GM18499 (cell line): ENCODE measurements around the gene TARS3.

Source experiments
- ATAC-seq: cut with Tn5 transposase; IDR thresholded peaks from one replicate; pipeline ENCODE4 v1.9.1; 2021; ENCODE audit warnings: moderate number of reproducible peaks; ENCODE audit not compliant: insufficient read depth, unreplicated experiment

TARS3 gene

DNA sequence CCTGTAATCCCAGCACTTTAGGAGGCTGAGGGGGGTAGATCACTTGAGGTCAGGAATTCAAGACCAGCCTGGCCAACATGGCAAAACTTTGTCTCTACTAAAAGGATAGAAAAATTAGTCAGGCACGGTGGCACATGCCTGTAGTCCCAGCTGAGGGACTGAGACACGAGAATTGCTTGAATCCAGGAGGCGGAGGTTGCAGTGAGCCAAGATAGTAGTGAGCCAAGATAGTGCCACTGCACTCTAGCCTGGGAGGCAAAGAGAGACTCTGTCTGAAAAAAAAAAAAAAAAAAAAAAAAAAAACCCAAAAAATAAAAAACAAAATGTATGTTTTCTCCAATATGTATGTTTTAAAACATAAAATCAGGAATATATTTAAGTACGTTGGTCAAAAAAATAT is 16.3 kb downstream of the TARS3 start:
- ATAC-seq, result no peak

- ATAC-seq, result no peak
Observed at GRCh38 chr15:101702077-101702476, 22.2 kb downstream of the TARS3 start.

- ATAC-seq, result no peak
Observed at GRCh38 chr15:101698314-101698713, 26.0 kb downstream of the TARS3 start.

- ATAC-seq, result no peak
Observed at GRCh38 chr15:101697488-101697887, 26.8 kb downstream of the TARS3 start.

- ATAC-seq, result no peak
Observed at GRCh38 chr15:101696829-101697228, 27.4 kb downstream of the TARS3 start.

DNA sequence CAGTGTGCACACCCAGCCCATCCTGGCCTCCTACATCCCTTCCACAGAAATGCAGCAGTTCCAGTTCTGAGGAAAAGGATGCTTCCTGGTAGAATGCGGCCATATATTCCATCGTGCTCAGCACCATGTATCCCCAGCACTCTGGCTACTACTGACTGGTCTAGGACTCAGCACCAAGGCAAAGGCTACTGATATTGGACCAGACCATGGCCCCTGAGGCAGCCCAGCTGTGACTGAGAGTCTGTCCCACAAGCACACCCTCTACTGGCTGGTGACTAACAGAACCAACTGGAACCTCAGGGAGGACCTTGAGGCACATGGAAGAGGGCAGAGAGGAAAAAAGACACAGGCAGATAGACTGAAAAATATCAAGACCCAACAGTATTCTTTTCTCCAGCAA is 30.0 kb downstream of the TARS3 start:
- no peak for ATAC-seq

GRCh38 chr15:101692801-101693598 is 31.3 kb downstream of the TARS3 start:
- no peak for ATAC-seq

- no peak for ATAC-seq
Observed at GRCh38 chr15:101689901-101690300, 34.4 kb downstream of the TARS3 start.

GRCh38 chr15:101686718-101687117 is 37.6 kb downstream of the TARS3 start:
- ATAC-seq, result no peak

DNA sequence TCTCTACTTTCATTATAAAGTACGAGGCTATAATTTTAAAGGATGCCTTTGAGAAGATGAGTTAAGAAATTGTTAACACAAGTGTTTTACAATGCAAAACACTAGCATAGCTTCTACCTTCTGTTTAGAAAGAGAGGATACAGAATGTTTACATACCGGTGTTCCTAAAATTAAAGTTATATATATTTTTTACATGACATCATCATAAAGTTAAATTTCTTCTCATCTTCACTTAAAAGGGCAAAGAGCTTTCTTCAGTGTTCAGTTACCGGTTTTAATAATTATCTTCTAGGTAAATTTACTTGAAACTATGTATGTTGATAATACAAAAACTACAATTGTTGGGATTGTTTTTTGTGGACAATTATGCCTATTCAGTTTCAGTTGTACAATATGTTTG is 39.4 kb downstream of the TARS3 start:
- ATAC-seq, result no peak

- no peak for ATAC-seq
Observed at GRCh38 chr15:101684384-101684783, 39.9 kb downstream of the TARS3 start.

DNA sequence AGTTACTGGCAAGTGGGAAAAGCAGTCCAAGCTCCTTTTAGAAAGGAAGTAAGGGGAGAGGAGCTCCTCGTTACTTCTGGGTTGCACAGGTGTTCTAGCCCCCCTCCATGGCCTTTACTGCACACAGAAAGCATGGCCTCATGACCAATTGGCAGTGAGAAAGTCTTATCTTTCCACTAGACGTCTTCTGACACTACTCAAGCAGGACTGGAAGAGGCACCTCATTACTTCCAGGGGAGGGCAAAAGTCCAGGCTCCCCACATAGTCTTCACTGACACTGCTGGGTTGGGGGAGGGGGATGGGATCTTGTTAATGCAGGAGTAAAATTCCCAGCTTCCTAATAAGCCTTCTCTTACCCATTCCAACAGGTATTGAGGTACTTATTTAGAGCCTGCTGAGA is 44.5 kb downstream of the TARS3 start:
- no peak for ATAC-seq

GRCh38 chr15:101676921-101677329 is 47.3 kb downstream of the TARS3 start:
- ATAC-seq, result no peak

- peak; percentile 78 for ATAC-seq
Observed at GRCh38 chr15:101675796-101676582, 48.3 kb downstream of the TARS3 start.

DNA sequence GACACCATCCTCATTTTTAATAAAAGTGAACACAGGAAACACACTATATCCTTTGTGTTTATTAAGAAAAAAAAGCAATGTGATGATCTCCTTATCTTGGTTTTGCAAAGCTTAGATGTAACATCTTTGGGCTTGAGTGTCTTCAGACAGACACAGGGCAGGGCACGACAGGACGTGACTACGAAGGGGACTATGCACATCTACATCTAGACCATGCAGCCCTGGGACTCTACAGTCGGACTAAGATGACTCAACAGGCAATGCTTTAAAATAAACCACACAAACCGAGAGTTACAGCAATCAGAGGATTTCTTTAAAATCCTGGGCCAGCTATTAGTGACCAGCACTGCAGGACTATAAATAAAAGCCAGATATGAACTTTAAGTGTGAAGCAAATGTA is 49.3 kb downstream of the TARS3 start:
- no peak for ATAC-seq

- ATAC-seq, result no peak
Observed at GRCh38 chr15:101672298-101672697, 52.0 kb downstream of the TARS3 start.

GRCh38 chr15:101669744-101670143 is 54.5 kb downstream of the TARS3 start:
- ATAC-seq, result no peak

GRCh38 chr15:101667881-101668280 is 56.4 kb downstream of the TARS3 start:
- ATAC-seq, result no peak

DNA sequence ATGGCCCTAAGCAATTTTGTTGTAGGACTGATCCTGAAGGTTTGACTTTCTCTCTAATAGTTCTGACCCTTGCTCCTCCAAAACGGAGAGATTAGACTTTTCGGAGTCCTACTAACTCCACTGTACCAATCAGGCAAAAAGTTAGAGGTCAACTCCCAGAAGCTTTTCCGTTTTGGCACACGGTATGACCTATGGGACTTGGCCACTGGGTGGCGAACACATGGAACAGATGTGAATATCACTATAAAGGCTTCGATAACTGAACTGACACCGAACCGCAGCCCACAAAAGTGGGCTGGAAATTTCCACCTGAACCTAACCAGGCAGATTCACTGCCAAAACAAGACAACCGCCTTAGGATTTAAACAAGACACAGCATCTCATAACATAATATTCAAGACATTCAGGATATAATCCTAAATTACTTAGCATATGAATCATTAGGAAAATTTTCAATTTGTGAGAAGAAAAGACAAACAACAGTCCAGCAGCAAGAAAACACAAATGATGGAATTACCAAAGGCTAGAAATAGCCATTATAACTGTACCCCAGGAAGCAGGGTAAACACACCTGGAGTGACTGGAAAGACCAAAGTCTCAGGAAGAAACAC is 59.9 kb downstream of the TARS3 start:
- ATAC-seq, result no peak

- no peak for ATAC-seq
Observed at GRCh38 chr15:101662203-101662602, 62.1 kb downstream of the TARS3 start.

- ATAC-seq, result no peak
Observed at GRCh38 chr15:101660005-101660404, 64.3 kb downstream of the TARS3 start.
